ENCODE data around the gene RTTN.

The RTTN gene

DNA sequence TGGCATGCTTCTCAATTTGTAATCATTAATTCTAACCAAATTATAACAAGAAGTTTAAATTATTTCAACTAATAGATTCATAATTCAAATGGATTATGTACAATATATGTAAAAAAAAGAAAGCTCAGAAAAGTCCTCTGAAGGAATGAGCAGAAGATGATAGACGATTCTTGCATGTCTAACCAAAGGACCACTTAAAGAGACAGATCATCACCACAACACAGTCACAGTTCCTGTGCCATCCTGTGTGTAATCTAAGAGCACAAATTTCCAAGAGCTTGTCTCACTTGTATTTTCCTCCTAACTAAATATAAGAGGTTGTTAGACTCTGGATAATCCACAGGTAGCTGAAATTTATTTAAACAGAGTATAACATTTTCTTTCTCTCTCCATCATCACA lies 135.5 kb downstream of the RTTN start:
- DNase-seq = no peak

GRCh38 chr18:70069382-70069781 lies 136.1 kb downstream of the RTTN start:
- DNase-seq = no peak

- DNase-seq = no peak
Measured at GRCh38 chr18:70068981-70069380, 136.5 kb downstream of the RTTN start.

- no peak for DNase-seq
Measured at GRCh38 chr18:70059684-70060083, 145.8 kb downstream of the RTTN start.

GRCh38 chr18:70058916-70059315 lies 146.6 kb downstream of the RTTN start:
- DNase-seq = no peak

- no peak for DNase-seq
Measured at GRCh38 chr18:70047931-70048603, 157.4 kb downstream of the RTTN start.

DNA sequence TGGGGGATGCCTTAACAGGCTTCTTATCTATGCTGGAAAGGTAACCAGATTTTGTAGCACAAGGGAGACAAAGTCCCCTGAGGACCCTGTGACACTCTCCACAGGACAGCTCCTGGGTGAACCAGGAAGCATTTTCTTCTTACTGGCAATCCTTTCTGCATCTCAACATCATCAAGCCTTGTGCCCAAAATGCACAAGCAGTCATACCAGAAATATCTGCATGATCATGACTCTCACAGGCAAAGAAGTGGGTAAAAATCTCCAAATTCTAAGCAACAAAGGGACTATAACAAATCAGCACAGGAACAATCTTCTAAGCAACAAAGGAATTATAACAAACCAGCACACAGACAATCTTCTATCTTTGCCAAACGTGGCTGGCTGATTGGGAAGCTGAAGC lies 158.7 kb downstream of the RTTN start:
- DNase-seq = no peak

DNA sequence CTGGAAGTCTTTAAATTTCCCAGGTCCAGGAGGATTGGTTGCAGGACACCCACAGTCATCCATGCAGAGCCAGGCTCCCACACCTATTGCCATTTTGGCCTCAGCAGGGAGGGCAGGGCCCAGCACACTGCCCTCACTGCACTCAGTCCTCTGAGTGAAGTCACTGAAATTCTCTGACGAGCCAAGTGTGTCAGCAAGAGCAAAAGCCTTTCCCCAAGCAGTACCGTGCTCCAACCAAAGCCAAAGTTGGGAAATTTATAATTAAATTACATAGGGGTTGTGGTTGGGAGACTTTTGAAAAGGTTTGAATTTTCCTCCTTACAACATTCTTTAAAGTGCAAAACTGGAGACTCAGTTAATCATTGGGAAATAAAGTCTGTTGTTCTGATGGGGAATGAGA lies 159.3 kb downstream of the RTTN start:
- no peak for DNase-seq

DNA sequence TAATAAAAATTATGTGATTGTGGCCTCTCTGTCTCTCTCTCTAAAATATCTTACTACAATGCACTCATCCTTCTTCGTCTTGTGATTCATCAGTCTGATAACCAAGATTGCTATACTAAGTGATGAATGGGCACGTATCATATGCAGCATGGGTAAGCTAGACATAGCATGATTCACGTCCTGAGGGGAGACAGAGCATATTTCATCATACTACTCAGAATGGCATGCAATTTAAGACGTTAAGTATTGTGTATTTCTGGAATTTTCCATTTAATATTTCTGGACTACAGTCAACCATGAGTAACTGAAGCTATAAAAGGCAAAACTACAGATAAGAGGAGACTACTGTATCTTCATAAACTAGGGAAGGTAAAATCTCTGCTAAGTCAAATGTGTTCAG lies 160.9 kb downstream of the RTTN start:
- DNase-seq = no peak

- no peak for DNase-seq
Measured at GRCh38 chr18:70041459-70042050, 163.9 kb downstream of the RTTN start.

GRCh38 chr18:70039186-70039585 lies 166.3 kb downstream of the RTTN start:
- DNase-seq = no peak

GRCh38 chr18:70037431-70038061 lies 167.9 kb downstream of the RTTN start:
- no peak for DNase-seq

- no peak for DNase-seq
Measured at GRCh38 chr18:70036771-70037347, 168.6 kb downstream of the RTTN start.

GRCh38 chr18:70036168-70036567 lies 169.3 kb downstream of the RTTN start:
- DNase-seq = no peak

DNA sequence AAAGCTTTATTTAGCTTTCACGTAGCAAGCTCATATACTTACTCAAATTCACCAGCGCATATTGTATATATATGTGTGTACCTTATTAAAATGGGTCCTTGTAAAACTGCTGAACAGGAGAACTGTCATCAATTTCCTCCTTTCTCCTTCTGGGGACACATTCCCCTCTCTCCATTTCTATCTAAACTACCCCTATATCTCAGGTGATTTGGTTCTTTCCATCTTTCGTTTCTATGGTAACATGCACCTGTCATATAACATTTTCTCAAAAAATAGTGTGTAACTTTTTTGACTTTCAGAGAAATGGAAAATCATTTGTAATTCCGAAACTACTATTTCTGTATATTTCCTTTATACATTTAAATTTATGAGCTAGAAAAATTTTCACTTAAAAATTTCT lies 174.3 kb downstream of the RTTN start:
- no peak for DNase-seq

- DNase-seq = no peak
Measured at GRCh38 chr18:70030728-70031127, 174.8 kb downstream of the RTTN start.

DNA sequence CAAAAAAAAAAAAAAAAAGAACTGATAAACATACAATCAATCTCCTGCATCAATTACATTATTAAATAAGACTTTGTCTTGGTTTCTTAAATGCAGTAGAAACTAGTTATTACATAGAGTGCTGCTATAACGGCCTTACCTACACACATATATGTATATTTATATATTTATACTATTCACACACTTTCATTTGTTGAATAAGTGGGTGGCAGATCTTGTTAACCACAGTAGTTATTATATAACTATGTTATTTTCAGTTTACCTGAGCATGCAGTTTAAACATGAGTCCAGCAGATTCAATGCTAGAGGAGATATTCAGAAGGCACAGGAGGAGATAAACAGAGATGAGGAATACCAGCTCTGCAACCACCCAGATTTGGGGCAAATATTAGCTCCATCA lies 176.3 kb downstream of the RTTN start:
- DNase-seq = no peak

GRCh38 chr18:70028734-70029133 lies 176.8 kb downstream of the RTTN start:
- DNase-seq = no peak

DNA sequence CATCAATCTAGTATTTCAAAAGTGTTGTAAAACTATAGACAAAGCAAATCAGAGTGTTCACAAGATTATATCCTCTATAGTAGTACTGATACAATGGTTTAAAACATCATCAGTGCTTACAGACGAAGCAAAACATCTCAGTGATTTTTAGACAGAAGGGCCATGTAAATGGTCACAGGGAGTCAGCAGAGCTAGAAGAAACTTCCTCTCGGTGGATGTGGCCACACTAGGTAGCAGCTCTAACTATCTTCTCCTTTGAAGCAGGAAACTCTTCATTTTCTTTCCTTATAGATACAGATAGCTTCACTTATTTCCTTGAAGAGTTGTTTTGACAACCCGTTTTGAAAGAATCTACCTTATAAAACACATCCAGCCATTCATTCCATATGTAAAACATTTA lies 177.4 kb downstream of the RTTN start:
- no peak for DNase-seq

DNA sequence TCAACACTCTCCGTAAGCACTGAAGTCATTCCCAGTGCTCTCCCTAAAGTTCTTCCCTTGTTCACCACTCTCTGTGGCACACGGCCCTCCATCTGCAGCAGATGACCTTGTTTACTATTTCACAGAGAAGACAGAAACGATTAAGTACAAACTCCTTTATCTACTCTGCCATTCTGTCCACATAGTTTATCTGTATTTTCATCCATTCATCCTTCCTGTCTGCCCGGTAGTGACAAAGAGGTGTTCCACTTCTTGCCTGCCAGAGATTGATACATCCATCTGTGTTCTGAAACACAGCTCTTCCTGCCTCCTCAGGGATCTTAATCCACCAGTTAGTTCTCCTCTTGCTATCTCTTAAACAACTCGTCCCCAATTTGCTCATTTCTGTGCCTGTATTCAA lies 179.9 kb downstream of the RTTN start:
- DNase-seq = no peak

- no peak for DNase-seq
Measured at GRCh38 chr18:70024829-70025228, 180.7 kb downstream of the RTTN start.

DNA sequence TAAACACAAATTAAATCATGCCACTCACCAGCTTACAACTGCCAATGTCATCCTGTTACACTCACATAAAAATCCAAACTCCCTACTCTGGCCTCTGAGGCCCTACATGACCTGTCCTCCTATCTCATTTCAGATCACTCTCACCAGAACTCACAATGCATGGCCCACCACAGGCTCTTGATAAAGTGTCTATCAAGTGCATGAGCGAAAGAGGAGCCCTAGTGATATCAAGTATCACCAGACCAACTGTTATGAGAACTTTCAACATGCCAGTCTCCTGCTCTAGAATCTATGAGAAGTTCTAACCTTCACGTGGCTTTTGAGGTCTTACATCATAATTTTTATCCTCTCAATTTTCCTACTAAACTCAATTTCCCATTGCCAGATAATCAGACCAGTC lies 181.4 kb downstream of the RTTN start:
- DNase-seq = no peak

DNA sequence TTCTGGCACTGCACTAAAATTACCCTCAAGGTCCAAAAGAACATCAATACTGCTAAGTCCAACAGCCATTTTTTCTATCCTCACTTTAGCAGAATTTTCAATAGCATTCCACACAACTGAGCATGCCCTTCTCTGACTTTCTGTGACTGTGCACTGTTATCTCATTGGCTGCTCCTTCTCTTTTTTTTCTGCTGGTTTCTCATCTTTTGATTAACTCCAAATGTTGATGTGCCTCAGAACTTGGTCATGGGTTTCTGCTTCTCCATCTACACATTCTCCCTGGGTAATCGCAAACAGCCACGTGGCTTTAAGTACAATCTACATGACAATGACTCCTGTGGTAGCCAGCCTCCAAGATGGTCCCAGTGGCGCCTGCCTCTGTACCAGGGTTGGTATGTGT lies 182.9 kb downstream of the RTTN start:
- no peak for DNase-seq

DNA sequence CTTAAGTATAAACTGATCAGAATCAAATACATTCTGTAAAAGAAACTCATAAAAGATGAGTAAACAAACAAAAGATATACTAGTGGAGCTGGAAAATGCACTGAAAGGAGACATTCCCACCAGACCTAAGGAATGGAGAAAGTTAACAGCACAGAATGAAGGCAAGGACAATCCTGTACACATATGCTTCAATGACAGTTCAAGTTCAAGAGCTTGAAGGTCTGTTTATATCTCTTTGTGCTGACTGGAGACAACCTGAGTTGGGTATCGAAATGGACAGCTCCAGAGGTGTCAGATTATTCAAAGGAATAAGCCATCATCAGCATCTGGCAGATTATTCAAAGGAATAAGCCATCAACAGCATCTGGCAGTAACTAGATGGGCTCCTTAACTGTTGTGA lies 184.0 kb downstream of the RTTN start:
- DNase-seq = no peak

Data from NCI-H2081 (cell line).